A673 (cell line): ENCODE data around the gene NPAP1. TPM values are rescaled to one million over a fixed set of nuclear protein-coding genes. Genes with fewer than 3 reads are reported as not detected.

ENCODE experiments used
- BruUV-seq: library from RNA; stranded (reverse); fragments of 400-500 nt; replicated peaks from 2 replicates; lab custom pipeline; 2021; lab: Mats Ljungman, UMichigan
- CTCF ChIA-PET: fragments of 300-600 bp; sonication (Branson Sonifier 250); formaldehyde crosslinking; loops from one replicate; lab custom pipeline; 2022; ENCODE audit warnings: antibody characterized with exemption; lab: Charles Lee
- POLR2A ChIA-PET: fragments of 300-600 bp; sonication (Branson Sonifier 250); formaldehyde crosslinking; loops from one replicate; lab custom pipeline; 2022; ENCODE audit warnings: antibody characterized with exemption; ENCODE audit not compliant: low non-redundant PET; lab: Charles Lee
- DNase-seq: peaks from one replicate; pipeline ENCODE4 v3.0.0-alpha.2; 2015; ENCODE audit warnings: low spot score
- H3K27ac ChIP-seq: fragments of 200-600 bp; sonication (generic); 2 replicates; pipeline ENCODE4 v1.5.1; 2016; ENCODE audit warnings: mixed run types, low read depth, mild to moderate bottlenecking, mixed read lengths, antibody characterized with exemption, low read length; ENCODE audit not compliant: poor library complexity, severe bottlenecking
- H3K27me3 ChIP-seq: fragments of 200-600 bp; sonication (generic); replicated peaks from 2 replicates; pipeline ENCODE4 v1.6.1; 2017; ENCODE audit warnings: mixed run types, low read depth, mild to moderate bottlenecking, mixed read lengths, antibody characterized with exemption, low read length; ENCODE audit not compliant: insufficient read depth, poor library complexity
- H3K36me3 ChIP-seq: fragments of 200-600 bp; sonication (generic); 2 replicates; pipeline ENCODE4 v1.6.1; 2016; ENCODE audit warnings: mixed run types, mild to moderate bottlenecking, mixed read lengths, antibody characterized with exemption, low read length; ENCODE audit not compliant: insufficient read depth, poor library complexity, severe bottlenecking
- H3K4me1 ChIP-seq: fragments of 200-600 bp; sonication (generic); 2 replicates; pipeline ENCODE4 v1.6.1; 2017; ENCODE audit warnings: mixed run types, mild to moderate bottlenecking, mixed read lengths, antibody characterized with exemption, low read length; ENCODE audit not compliant: insufficient read depth, poor library complexity, severe bottlenecking
- H3K4me3 ChIP-seq: fragments of 200-600 bp; sonication (generic); 2 replicates; pipeline ENCODE4 v1.5.1; 2016; ENCODE audit warnings: low read depth, mixed run types, mild to moderate bottlenecking, mixed read lengths, low read length; ENCODE audit not compliant: poor library complexity, severe bottlenecking
- H3K9me3 ChIP-seq: fragments of 200-600 bp; sonication (generic); 2 replicates; pipeline ENCODE4 v1.6.1; 2016; ENCODE audit warnings: mixed run types, low read depth, mild to moderate bottlenecking, mixed read lengths, antibody characterized with exemption, low read length; ENCODE audit not compliant: poor library complexity, severe bottlenecking
- CTCF ChIP-seq: fragments of 300-800, 200-600 bp; sonication (generic); conservative IDR thresholded peaks from 2 replicates; pipeline ENCODE4 v1.5.1; 2017; ENCODE audit warnings: low read depth, mild to moderate bottlenecking, antibody characterized with exemption, low read length, moderate library complexity, mixed read lengths
- EZH2 ChIP-seq: fragments of 200-600 bp; sonication (generic); IDR thresholded peaks from 2 replicates; pipeline ENCODE4 v1.6.1; 2017; ENCODE audit warnings: borderline replicate concordance, low read depth, mild to moderate bottlenecking, mixed read lengths, antibody characterized with exemption, low read length; ENCODE audit not compliant: poor library complexity, severe bottlenecking
- intact Hi-C: fragments of 100-400 bp; cut with micrococcal nuclease; formaldehyde crosslinking; loops from one replicate; pipeline ENCODE4 v1.10.0; 2022; ENCODE audit not compliant: unreplicated experiment
- total RNA-seq: library from RNA; stranded (reverse); gene quantifications from 2 replicates; pipeline ENCODE4 v1.2.3, GENCODE V29; 2021

NPAP1 gene
- total RNA-seq, 1 experiment from 2014 or later = not detected

- intact Hi-C loops = no loop called here
- BruUV-seq = no TSS peak
- ChIA-PET POLR2A (no interaction called here), CTCF (no interaction called here)
- Histone ChIP-seq H3K9me3 (peaks cover 51% of the 10 kb centered on the region), H3K4me1 (no peaks in the 10 kb centered on the region), H3K27ac (no peak overlapping the region), H3K27me3 (no peaks in the 10 kb centered on the region), H3K4me3 (no peak overlapping the region), H3K36me3 (no peaks in the 10 kb centered on the region)
- no peak for DNase-seq
- TF ChIP-seq CTCF = no peak
- TF ChIP-seq EZH2 = no peak
These were observed 54.2 kb downstream of the NPAP1 start for GRCh38 chr15:24729760-24730159.
